HG03439 (cell line): ENCODE data around the gene MIA3.
A peak's percentile ranks its signal among the peaks of the same experiment; 100 is the strongest.

Experiments used
- ATAC-seq: cut with Tn5 transposase; IDR thresholded peaks from one replicate; pipeline ENCODE4 v1.9.1; 2021; ENCODE audit warnings: mild to moderate bottlenecking, moderate library complexity; ENCODE audit not compliant: unreplicated experiment

Gene MIA3

DNA sequence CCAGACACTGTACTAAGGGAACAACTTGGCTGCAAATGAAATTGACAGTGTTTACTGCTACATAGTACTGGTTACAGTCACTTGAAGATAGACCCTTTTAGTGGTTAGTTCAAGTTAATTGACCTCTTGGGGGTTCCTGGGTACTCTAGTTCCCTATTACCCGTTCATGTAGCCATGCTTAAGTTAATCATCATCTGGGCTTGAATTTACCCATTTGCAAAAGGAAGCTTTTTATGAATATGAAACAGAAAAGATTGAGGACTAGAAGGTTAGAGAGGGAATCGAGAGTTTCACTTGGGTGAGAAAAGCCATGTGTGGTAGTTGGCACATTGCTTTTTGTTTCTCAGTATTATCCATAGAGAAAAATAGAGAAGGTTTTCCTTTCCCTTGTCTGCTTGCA lies 2.7 kb downstream of the MIA3 start:
- ATAC-seq = no peak

DNA sequence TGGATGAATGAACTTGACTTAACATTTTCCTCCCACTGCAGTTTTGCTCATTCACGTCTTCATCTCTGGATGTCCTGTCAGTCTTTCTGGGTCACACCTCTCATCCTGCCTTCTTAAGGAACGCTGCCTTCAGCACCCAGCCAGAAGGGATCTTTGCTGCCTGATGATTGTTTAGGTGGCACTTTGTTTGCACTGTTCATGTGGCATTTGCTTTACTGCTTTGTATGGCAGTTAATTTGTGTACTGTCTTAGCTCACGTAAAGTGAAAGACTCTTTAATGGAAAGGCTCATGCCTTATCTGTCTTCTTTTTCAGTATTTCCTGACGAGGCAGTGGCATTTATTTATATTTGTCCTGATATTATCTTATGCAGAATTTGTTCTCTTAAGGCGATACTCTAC lies 4.9 kb downstream of the MIA3 start:
- no peak for ATAC-seq

DNA sequence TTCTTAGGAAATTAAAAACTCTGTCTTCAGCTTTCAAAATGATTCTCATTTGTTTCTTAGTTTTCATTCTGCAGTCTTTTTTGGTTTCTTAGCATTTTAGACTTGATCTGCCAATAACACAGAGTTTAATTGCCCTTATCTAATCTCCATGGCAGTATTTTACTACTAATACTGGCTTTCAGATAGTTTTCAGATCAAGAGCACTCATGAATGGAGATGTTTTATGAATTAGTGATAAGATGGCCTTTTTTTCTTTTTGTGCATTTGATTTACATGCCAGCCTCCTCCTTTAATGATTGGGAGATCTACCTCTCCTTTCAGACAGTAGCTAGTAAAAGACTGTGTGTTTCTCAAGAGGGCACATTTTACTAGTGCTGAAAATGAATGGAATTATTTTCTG lies 5.6 kb downstream of the MIA3 start:
- ATAC-seq = no peak

DNA sequence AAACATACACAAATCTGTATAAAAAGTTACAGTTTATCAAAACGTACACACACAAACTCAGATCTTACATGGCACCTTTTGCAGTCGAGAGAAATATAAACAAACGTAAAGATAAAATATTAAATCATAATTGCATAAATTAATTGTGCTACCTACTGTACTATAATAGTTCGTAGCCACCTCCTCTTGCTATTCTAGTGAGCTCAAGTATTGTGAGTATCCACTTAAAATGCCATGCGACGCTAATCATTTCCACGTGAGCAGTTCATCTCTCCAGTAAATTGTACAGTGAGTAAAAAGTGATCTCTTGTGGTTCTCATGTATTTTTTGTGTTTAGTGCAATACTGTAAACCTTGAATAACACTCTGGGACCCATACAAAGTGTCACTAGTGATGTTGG lies 6.3 kb downstream of the MIA3 start:
- no peak for ATAC-seq

DNA sequence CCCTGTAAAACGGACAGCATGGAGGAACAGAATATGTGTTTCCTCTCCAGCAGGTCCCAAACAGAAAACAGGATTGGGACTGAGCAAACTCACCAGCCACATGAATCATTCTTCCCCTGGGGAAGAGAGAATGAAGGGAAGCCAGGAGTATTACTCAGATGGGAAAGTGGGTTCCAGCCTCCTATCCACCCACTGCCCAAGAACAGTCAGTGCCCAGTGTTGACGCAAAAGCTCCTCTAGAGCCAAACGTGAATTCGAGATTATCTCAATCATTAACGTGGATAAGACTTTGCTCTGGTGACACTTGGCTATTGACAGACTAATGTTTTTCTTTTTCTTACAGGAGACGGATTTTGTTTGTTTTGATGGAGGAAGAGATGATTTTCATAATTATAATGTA lies 9.3 kb downstream of the MIA3 start:
- no peak for ATAC-seq

DNA sequence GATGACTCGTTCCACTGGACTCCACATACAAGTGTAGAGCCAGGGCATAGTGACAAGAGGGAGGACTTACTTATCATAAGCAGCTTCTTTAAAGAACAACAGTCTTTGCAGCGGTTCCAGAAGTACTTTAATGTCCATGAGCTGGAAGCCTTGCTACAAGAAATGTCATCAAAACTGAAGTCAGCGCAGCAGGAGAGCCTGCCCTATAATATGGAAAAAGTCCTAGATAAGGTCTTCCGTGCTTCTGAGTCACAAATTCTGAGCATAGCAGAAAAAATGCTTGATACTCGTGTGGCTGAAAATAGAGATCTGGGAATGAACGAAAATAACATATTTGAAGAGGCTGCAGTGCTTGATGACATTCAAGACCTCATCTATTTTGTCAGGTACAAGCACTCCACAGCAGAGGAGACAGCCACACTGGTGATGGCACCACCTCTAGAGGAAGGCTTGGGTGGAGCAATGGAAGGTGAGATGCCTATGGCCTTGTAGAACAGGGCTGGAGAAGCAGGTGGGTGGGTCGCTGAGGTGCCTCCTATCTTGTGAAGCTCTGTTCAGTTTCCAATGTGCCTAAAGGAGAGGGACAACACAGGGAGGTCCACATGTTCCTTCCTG lies 12.1 kb downstream of the MIA3 start:
- no peak for ATAC-seq

DNA sequence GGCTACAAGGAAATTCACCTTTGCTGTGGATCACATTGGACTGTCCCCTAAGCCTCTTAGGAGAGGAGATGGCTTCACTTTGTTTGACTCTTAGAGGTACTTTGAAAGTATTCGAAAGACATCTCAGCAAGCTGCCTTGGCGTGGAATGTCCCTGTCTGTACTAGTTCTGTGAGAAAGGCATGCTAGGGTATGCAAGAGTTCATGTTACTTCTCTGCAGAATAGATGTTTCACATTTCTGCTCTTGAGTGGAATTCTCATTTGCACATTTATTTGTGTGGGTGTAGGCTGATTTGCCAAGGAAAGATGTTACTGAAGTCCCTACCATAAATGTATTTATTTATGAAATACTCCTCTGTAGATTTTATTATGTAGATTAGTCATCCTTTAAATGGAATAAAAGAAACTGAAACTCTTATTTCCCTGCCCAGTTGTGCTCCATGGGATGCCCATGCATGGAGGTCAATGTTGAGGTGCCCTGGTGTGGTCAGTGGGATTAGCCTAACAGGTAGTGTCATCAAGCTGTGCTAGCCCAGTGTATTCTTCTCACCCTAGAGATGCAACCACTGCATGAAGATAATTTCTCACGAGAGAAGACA lies 13.8 kb downstream of the MIA3 start:
- no peak for ATAC-seq

DNA sequence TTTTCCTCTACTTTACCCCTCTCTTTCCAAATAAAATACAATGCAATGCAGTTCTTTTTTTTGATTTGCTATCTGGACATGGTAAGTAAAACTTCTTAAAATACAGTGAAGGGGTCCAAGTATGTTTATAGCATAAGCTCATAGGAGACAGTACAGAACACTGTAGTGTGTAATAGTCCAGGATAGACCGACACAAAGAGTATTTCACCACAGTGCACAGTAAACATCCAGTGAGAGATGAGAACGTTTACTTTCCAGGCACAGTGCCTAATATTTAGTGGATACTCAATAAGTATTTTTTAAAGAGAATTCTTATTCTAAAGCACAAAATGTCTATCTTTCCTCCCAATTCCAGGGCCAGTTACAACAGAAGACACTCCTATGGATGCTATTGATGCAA lies 14.9 kb downstream of the MIA3 start:
- ATAC-seq = no peak

DNA sequence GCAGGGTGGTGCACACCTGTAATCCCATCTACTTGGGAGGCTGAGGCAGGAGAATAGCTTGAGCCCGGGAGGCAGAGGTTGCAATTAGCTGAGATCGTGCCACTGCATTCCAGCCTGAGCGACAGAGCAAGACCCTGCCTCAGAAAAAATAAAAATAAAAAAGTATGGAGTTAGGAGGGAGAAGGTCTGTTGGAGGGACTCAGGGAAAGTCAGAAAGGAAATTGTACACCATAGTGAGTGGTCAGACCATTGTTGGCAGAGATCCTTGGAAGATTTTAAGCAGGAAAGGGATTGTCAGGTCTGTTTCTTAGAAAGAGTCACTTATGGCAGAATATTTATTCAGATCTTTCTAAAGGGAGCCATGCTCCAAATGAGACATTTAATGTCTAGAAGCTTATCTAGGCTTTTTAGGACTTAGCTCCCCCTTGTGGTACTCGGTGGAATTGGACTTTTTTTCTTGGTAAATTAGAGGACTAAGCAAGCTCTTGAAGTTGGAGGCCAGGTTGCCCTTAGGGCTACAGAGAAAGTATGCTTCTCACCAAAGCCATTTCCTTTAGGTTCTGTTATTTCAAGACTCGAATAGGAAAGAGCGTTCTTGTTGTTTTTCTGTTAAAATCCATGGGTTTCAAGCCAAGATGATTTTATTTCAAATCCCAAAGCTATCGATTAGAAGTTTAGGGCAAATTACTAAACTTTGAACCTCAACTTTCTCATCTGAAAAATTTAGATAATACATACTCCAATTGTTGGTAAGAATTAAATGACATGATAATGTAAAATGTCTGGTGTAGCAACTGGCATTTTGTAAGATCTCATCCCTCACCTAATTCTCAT lies 16.5 kb downstream of the MIA3 start:
- ATAC-seq = peak; percentile 79

DNA sequence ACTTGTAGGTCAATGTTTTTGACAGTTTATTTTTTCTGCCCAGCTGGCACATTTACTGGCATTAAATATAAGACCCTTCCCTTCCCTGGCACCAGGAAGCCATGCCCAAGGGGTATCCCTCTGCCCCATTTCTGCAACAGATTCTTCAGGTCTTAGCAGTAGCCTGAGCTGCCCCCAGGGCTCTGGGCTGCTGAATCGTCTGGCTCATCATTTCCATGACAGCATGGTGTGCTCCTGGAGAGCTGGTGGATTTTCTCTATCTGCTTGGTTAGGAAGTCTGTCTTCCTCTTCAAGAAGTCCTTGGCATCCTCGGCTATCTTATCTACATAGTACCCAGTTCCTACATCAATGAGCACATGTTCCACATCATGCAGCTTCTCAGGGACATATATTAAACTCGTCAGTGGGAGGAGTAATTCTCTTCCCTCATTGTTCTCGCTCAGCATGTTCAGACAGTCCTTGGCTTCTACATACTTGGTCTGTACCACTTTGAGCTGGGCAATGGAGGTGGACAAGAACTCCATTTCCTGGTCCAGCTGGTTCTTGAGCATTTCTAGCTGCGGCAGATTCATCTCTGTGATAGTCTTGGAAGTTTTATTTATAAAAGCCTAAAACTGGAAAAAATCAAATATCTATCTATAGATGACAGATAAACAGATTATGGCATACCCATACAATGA lies 23.5 kb downstream of the MIA3 start:
- no peak for ATAC-seq

DNA sequence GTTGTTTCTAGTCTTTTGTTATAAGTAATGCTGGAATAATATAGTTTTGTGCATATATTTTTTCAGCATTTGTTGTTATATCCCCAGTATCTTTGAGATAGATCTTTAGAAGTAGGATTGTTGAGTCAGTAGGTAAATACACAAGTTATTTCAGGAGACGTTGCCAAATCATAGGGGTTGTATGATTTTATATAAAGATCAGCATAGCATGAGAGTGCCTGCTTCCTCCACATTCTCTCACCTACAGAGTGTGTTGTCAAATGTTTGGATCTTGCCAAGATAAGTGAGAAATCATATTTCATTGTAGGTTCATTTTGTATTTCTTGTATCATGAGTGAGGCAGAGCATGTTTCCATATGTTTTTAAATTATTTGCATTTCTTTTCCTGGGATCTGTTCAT lies 24.6 kb downstream of the MIA3 start:
- ATAC-seq = no peak

DNA sequence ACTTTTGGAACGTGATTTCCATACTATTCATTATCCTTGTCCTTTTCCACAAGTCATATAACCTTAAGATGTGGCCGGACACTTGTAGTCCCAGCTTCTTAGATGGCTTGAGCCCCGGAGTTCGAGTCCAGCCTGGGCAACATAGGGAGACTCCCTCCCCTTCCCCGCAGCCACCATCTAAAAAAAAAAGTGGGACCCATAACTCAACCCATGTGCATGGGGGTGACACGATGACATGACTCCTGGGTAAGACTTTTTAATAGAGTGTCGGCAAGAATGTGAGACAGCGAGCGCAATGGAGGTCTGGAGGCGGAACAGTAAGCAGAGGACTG lies 25.7 kb downstream of the MIA3 start:
- no peak for ATAC-seq

DNA sequence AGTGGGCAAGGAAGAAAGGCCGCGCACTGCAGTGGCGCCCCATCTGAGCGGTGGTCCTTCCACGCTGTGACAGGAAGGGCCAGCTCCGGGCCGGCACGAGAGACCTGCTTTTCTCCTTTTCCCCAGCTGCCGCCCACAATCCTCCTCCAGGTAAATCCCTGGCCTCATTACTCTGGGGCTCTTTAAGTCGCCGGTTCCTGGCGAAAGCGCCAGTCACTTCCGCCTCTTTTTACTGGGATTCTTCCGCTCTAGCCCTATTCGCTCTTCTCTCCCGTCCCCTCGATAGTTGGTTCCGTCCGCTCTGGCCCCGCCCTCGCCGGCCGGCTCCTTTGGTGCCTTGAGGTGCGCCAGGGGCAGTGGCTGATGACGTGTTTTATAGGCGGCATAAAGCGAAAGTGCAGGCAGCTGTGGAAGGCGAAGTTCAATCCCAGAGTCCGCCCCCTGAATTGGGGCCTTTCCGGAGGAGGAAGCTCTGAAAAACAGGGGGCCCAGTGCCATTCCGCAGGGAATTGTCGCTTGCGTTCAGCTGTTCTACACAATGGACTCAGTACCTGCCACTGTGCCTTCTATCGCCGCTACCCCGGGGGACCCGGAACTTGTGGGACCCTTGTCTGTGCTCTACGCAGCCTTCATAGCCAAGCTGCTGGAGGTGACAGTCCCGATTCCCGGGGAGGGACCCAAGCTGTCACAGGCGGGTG lies 26.2 kb downstream of the MIA3 start:
- peak; percentile 97 for ATAC-seq

DNA sequence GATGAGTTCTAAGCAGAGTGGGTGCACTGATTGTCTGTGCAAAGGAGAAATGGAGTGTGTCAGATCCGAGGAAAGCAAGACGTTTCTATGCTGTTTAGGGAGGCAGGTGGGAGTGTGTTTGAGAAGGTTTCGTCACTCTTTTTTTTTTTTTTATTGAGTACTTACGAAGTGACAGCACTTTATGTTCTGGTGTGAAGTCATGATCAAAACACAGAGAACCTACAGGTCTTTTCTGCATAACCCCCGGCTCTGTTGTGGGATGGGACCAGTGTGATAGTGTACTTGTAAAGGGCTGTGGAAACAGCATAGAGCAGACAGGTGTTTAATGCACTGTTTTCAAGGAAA lies 26.7 kb downstream of the MIA3 start:
- ATAC-seq = no peak

DNA sequence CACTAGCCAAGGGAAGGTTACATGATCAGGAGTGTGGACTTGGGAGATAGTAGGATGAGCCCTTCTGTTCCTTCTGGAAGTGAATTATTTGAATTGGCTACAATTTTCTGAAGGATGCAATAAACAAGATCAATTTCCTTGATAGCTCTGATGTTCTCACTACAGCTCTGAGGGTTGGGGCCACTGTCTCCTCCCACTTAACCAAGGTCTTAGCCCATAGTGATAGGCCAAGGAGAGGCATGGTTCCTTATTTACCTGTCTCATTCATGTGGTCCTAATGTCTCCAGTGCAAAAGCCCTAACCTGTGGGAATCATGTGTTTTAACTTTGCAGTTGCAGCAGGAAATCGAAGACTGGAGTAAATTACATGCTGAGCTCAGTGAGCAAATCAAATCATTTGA lies 34.8 kb downstream of the MIA3 start:
- no peak for ATAC-seq

DNA sequence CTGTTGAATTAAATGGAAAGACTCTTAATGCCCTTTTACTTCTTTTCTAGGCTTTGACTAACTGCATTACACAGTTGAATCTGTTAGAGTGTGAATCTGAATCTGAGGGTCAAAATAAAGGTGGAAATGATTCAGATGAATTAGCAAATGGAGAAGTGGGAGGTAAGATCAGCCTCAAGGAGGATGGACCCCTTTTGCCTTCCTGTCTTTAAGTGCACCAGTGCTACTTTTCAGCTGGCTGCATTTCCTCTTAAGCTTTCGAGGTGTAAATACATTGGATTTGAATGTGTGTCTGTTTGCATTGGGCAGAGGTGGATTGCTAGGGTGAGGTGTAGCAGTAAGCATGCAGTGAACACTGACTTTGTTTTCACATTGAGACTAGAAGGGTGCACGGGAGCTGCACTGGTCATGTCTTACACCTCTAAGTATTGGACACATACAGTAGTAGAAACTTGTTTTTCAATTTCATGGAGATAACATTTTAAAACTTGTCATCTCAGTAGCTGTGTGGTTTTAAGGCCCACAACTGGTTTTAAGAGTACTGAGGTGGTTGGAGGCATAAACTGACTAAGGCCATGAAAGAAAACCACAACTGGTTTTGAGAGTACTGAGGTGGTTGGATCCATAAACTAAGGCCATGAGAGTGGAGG lies 35.4 kb downstream of the MIA3 start:
- peak; percentile 63 for ATAC-seq

DNA sequence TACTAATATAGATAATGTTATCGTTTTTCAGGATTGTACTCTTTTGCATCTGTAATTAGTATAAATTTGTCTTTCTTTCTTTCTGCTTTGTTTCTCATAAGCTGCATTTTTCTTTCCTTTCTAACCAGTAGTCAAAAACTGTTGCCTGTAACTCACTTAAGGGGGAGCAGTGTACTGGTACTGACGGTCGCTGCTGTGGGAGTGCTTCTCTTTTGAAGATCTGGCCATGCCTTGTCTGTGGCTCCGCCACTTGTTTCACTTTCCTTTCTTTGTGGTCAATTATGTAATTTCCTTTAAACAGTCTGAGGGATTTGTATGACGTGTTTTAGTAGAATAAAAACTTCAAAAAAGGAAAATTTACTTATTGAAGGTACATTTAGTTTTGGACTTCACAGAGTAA lies 37.0 kb downstream of the MIA3 start:
- ATAC-seq = peak; percentile 96

DNA sequence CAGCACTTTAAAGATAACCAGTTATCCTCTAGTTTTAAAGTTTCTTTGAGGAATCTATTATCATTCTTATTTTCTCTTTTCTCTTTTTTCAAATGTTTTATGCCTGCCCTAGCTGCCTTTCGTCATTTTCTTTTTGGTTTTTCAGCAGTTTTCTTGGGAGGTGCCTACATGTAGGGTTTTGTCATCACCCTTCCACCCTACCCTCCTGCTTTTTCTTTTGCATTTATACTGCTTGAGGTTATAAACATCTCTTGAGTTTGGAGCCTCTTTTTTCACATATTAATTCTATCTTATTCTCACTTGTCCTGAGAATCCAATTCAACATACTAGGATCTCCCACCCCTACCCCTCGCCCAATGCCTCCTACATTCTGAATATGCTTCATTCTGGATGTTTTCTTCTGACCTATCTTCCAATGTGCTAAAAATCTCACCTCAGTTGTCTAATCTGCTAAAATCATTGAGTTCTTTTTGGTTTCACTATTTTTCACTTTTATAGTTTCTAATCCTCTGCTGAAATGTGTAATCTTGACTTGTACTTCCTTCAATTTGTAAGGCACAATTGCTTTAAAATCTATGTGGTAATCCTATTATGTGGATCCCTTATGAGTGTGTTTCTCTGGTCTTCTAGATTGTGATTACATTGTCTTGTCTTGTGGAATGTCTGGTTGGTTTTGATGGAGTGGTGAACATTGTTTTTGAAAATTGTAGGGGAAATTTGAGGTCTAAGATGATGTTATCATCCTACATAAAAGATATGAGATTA lies 38.7 kb downstream of the MIA3 start:
- no peak for ATAC-seq

DNA sequence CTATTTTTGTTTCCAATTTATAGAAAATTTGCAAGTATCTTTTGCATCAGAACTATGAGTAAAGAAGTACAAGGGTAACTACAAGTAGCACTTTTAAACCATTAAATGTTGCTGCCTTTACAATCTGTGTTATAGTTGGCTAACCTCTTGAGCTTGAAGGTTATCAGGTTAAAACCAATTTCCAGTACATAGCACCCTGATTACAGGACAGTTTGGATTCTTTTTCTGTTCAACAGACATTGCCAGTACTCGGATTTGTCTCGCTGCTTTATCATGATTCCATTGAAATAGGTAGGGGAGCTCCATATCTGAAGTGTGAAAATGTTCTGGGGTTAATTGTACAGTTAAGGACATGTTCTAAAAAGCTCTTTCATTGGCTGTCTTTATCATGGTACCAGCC lies 40.0 kb downstream of the MIA3 start:
- no peak for ATAC-seq

DNA sequence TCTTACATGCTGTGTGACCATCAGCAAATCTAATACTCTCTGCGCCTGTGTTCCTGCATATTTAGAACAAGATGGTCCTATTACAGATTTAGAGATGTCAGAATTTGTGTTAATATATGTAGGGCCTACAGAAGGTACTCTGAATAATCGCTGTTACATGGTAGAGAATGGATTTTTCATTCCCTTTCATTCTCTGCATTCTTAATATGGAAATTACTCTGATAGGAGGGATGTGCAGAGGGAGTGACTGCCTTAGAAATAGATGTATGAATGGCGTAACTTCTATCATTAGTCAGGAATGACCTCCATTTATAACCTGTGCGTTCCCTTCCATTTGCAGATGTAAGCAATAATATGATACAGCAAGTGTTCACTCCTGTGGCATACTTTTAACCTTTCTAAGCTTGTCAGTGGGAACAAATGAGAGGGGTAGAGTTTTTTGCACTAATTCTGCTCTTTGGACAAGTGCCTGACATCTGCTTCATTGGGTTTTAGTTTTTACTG lies 45.6 kb downstream of the MIA3 start:
- ATAC-seq = no peak
